Naive thymus-derived CD4-positive, alpha-beta T cell (primary cell): ENCODE measurements around the gene ETNK2. TPM values are rescaled to one million over a fixed set of nuclear protein-coding genes. Genes with fewer than 3 reads are reported as not detected.

Experiments used
- ATAC-seq: fragments of 150-1000 bp; cut with Tn5 transposase; 2 replicates; pipeline ENCODE4 v1.10.0; 2021; ENCODE audit warnings: mild to moderate bottlenecking, moderate library complexity
- CTCF ChIA-PET: fragments of 350-600 bp; sonication (Branson Sonifier 250); formaldehyde crosslinking; loops from one replicate; lab custom pipeline; 2021; ENCODE audit warnings: antibody characterized with exemption; lab: Charles Lee
- POLR2A ChIA-PET: fragments of 350-600 bp; sonication (Branson Sonifier 250); formaldehyde crosslinking; loops from one replicate; lab custom pipeline; 2021; ENCODE audit warnings: antibody characterized with exemption, inconsistent platforms; lab: Charles Lee
- DNase-seq, 9 donors: peaks; one replicate each; pipeline versions ENCODE4 v3.0.0 to v3.0.0-alpha.2; 2020 to 2022; ENCODE audit warnings: mixed read lengths in 1 of 9
- H3K27ac ChIP-seq: one replicate; pipeline ENCODE4 v1.7.0; 2013; ENCODE audit warnings: mild to moderate bottlenecking, low read depth, low read length, moderate library complexity
- H3K27me3 ChIP-seq, 2 donors: one replicate each; pipeline ENCODE4 v1.7.0; 2013; ENCODE audit warnings: low read length in 2 of 2, mild to moderate bottlenecking in 2 of 2, moderate library complexity in 2 of 2; ENCODE audit not compliant: control insufficient read depth in 2 of 2, insufficient read depth in 2 of 2
- H3K36me3 ChIP-seq, 3 experiments: 1 replicate in 2 of 3; 2 replicates in 1 of 3; pipeline ENCODE4 v1.7.0; 2013; ENCODE audit warnings: low read length in 3 of 3, mild to moderate bottlenecking in 3 of 3, moderate library complexity in 1 of 3; ENCODE audit not compliant: insufficient read depth in 3 of 3, control insufficient read depth in 2 of 3
- H3K4me1 ChIP-seq, 2 donors: one replicate each; pipeline ENCODE4 v1.7.0; 2013; ENCODE audit warnings: low read length in 2 of 2, mild to moderate bottlenecking in 2 of 2, moderate library complexity in 1 of 2; ENCODE audit not compliant: control insufficient read depth in 2 of 2, insufficient read depth in 2 of 2
- H3K4me3 ChIP-seq: 2 replicates; pipeline ENCODE4 v1.7.0; 2013; ENCODE audit warnings: mild to moderate bottlenecking, low read length
- H3K9me3 ChIP-seq, 3 experiments: 1 replicate in 2 of 3; 2 replicates in 1 of 3; pipeline ENCODE4 v1.7.0; 2013; ENCODE audit warnings: low read length in 3 of 3; ENCODE audit not compliant: control insufficient read depth in 2 of 3
- H3K27ac Mint-ChIP-seq, 9 donors: one replicate each; pipeline ENCODE4 v1.8.0; 2020 to 2022; ENCODE audit warnings: mixed read lengths in 9 of 9, mild to moderate bottlenecking in 8 of 9, moderate library complexity in 5 of 9, inconsistent platforms in 2 of 9
- H3K27me3 Mint-ChIP-seq, 5 donors: one replicate each; pipeline ENCODE4 v1.8.0; 2021 to 2022; ENCODE audit warnings: mixed read lengths in 5 of 5, mild to moderate bottlenecking in 1 of 5
- H3K36me3 Mint-ChIP-seq, 5 donors: one replicate each; pipeline ENCODE4 v1.8.0; 2020 to 2022; ENCODE audit warnings: mixed read lengths in 5 of 5, mild to moderate bottlenecking in 3 of 5, inconsistent platforms in 1 of 5
- H3K4me1 Mint-ChIP-seq, 7 donors: one replicate each; pipeline ENCODE4 v1.8.0; 2020 to 2022; ENCODE audit warnings: mixed read lengths in 7 of 7, mild to moderate bottlenecking in 3 of 7, inconsistent platforms in 1 of 7
- H3K4me3 Mint-ChIP-seq, 10 donors: one replicate each; pipeline ENCODE4 v1.8.0; 2020 to 2022; ENCODE audit warnings: mild to moderate bottlenecking in 10 of 10, mixed read lengths in 10 of 10, moderate library complexity in 6 of 10, inconsistent platforms in 2 of 10
- H3K9me3 Mint-ChIP-seq, 11 donors: one replicate each; pipeline ENCODE4 v1.8.0; 2020 to 2022; ENCODE audit warnings: mixed read lengths in 11 of 11, mild to moderate bottlenecking in 4 of 11, inconsistent platforms in 1 of 11, moderate library complexity in 1 of 11
- intact Hi-C, 2 donors: fragments of 100-400 bp; cut with micrococcal nuclease; formaldehyde crosslinking; loops; one replicate each; pipeline ENCODE4 v1.15.1; 2023
- polyA plus RNA-seq, 2 donors: library from polyadenylated mRNA; unstranded; fragments of 300-500 nt; fragmentation: Illumina TruSeq; gene quantifications; one replicate each; pipeline ENCODE4 v1.2.3, GENCODE V29; 2021
- total RNA-seq, 6 experiments: library from RNA in 5 of 6; stranded (reverse) in 5 of 6; gene quantifications; 1 replicate in 5 of 6; 2 replicates in 1 of 6; pipeline ENCODE4 v1.2.3 and lab custom pipeline; 2021 to 2026

ETNK2 gene
- total and polyA plus RNA-seq, 7 experiments from 2014 or later = 0.17 to 16.9 (median 4.4) TPM

DNA sequence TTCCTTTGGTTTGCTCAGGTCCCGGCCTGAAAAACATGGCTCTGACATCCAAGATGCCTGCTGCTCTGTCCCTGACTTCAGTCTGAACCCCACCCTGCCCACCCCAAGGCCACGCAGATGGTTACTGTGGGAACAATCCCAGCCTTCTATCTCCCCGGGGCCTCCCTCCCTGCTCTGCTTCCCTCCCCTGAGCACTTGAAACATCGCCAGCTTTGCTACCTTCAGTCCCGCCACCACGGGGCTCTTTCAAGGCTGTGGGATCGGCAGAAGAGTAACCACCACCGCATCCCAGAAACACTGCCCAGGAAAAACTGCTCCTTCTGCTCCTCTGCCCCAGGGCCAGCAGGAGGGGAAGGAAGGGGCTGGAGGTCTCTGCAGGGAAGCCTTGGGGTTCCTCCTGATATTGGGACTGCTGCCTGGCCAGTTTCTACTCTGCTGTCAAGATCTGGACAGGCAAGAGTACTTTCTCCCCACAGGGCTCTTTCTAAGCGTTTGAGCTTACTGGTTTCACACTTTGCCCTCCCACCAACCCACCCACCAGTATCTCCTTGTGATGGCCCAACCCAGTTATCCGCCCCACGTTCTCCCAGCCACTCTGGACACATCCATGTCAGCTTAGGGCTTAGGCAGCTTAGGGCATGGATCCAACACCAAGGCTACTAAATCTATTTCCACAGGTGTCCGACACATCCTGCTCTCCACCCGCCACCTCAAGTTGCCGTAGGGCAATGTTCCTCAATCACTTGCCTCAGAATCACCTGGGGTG lies 8.4 kb downstream of the ETNK2 start:
- Mint-ChIP-seq H3K36me3 (peaks cover 0 to 24% (median 6%) of the 10 kb centered on the region in 5 donors), H3K9me3 (no peaks in the 10 kb centered on the region), H3K27me3 (peaks cover 0 to 4% (median 0%) of the 10 kb centered on the region in 5 donors), H3K4me1 (no peaks in the 10 kb centered on the region), H3K4me3 (no peak overlapping the region), H3K27ac (no peak overlapping the region)
- DNase-seq (no peak), ATAC-seq (no peak)
- intact Hi-C loops = no loop called here
- CTCF ChIA-PET = interaction anchor here (0.6 kb wide), 1 partner anchor 10 kb away, joined by 3 read pairs; no protein-coding TSS in a partner anchor
- no peaks in the 10 kb centered on the region for H3K27me3 ChIP-seq
- H3K9me3 ChIP-seq = no peaks in the 10 kb centered on the region
- H3K4me3 ChIP-seq = no peak overlapping the region
- POLR2A ChIA-PET = no interaction called here
- H3K36me3 ChIP-seq = peaks cover 0 to 3% (median 0%) of the 10 kb centered on the region in 3 experiments
- no peaks in the 10 kb centered on the region for H3K4me1 ChIP-seq
- H3K27ac ChIP-seq = no peak overlapping the region

DNA sequence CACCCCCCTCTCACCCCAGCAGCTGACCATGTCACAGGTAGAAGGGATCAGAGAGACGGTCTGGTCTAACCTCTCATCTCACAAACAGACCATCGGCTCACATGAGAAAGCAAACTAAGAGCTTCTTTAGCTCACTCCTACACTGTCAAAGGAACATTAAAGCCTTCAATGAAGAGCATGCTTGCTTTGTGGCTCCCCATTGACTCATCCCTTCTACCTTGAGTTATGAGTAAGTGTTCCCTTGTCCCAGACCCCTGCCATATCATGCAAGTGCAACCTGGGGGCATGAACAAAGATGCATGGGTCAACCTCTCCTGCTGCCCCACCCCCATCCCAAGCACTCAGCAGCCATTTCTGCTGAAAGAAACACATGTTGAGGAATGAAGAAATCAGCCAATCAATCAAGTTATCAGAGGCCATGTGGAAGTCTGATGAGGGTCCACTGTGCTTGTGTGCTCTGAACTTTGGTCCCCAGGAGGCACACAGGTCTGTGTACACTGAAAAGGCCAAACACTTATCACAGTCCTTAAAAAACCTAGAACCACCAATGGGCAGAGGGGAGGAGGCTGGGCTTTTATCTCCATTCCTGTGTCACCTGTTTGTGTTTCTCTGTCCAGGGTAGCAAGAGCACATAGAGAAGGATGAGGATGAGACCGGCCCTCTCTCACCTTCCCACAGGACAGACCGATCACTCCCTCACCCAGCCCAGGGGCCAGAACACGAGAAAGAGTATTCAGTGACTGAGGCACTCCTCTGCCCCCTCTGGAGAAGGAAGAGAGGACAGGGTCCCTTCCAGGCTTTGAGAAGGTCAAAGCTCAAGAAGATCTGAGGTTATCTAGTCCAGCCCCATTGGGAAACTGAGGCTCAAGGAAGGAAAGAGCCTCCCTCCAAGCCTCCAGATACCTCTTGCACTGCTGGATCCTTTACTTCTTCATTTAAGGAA lies 9.5 kb downstream of the ETNK2 start:
- H3K4me3 Mint-ChIP-seq = no peak overlapping the region
- H3K9me3 Mint-ChIP-seq = no peaks in the 10 kb centered on the region
- POLR2A ChIA-PET = no interaction called here
- H3K4me3 ChIP-seq = no peak overlapping the region
- H3K4me1 ChIP-seq = no peaks in the 10 kb centered on the region
- CTCF ChIA-PET = interaction anchor here (1.4 kb wide), 1 partner anchor 13 kb away, joined by 3 read pairs; no protein-coding TSS in a partner anchor
- DNase-seq (no peak), ATAC-seq (no peak)
- H3K27me3 Mint-ChIP-seq = peaks cover 0 to 4% (median 0%) of the 10 kb centered on the region in 5 donors
- H3K9me3 ChIP-seq = no peaks in the 10 kb centered on the region
- peaks cover 0 to 6% (median 0%) of the 10 kb centered on the region in 3 experiments for H3K36me3 ChIP-seq
- intact Hi-C loops = no loop called here
- H3K36me3 Mint-ChIP-seq = peaks cover 0 to 24% (median 6%) of the 10 kb centered on the region in 5 donors
- no peak overlapping the region for H3K27ac ChIP-seq
- H3K27me3 ChIP-seq = no peaks in the 10 kb centered on the region
- H3K27ac Mint-ChIP-seq = no peak overlapping the region
- H3K4me1 Mint-ChIP-seq = no peaks in the 10 kb centered on the region

DNA sequence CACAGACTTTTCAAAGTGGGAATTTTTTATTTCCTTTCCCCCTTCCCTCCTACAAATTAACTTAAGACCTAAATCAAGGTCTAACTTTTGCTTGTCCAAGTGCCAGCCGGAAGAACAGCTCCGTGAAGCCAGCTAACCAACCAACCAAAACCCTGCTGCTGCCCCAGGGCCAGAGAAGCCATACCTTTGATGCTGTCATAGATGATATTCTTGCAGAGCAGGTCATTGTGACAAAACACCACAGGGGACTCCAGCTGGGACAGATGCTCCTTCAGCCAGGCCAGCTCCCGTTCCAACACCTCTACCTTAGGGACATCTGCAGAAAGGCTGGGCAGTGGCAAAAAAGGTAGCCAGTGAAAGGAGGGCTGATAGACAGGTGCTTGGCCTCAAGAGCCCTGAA lies 10.7 kb downstream of the ETNK2 start:
- ATAC-seq (no peak), DNase-seq (no peak)
- Histone ChIP-seq H3K4me3 (no peak overlapping the region), H3K27ac (no peak overlapping the region), H3K36me3 (peaks cover 0 to 6% (median 0%) of the 10 kb centered on the region in 3 experiments), H3K9me3 (no peaks in the 10 kb centered on the region), H3K4me1 (no peaks in the 10 kb centered on the region), H3K27me3 (no peaks in the 10 kb centered on the region)
- POLR2A ChIA-PET = interaction anchor here (0.6 kb wide), 1 partner anchor 327 kb away, joined by 4 read pairs; no protein-coding TSS in a partner anchor
- Mint-ChIP-seq H3K4me1 (no peaks in the 10 kb centered on the region), H3K9me3 (no peaks in the 10 kb centered on the region), H3K36me3 (peaks cover 0 to 24% (median 6%) of the 10 kb centered on the region in 5 donors), H3K27ac (no peak overlapping the region), H3K4me3 (no peak overlapping the region), H3K27me3 (peaks cover 0 to 4% (median 0%) of the 10 kb centered on the region in 5 donors)
- intact Hi-C loops = no loop called here
- CTCF ChIA-PET = interaction anchor here (1.4 kb wide), 1 partner anchor 11 kb away, joined by 3 read pairs; no protein-coding TSS in a partner anchor

DNA sequence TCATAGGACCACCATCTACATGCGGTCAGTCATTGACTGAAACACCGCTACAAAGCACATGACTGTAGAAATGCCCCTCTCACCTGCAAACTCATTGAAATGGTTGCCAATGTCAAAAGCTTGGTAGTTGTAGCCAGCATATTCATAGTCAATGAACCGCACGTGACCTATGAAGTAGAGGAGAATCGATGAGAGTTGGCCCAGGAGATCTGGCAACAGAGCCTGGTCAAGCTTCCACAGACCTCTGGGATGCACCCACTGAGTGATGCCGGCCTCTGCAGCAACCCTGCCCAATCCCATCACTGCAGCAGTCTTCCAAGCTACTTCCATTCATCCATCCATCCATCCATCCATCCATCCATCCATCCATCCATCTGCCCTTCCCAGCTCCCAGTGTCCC lies 11.9 kb downstream of the ETNK2 start:
- no peak overlapping the region for H3K27ac ChIP-seq
- POLR2A ChIA-PET = no interaction called here

DNA sequence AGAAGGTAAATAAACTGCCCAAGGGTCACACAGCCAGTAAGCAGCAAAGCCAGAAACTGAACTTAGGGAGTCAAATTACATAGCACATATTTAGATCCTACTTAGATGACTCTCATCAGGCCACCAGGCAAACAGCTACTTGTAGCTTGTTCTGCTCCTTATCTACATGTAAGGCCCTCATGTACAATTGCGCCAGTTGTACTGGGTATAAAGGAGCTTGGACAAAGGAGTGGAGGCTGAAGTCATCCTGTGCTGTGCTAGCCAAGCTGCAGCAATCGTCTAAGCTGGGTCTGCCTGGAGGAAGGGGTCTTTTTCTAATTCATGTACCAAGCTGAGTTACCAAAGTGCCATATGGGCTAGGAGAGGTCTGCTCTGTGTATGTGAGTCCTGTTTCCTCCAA lies 12.8 kb downstream of the ETNK2 start:
- no peaks in the 10 kb centered on the region for H3K4me1 ChIP-seq
- H3K4me1 Mint-ChIP-seq = no peaks in the 10 kb centered on the region
- H3K36me3 ChIP-seq = peaks cover 0 to 6% (median 0%) of the 10 kb centered on the region in 3 experiments
- ChIA-PET CTCF (no interaction called here), POLR2A (no interaction called here)
- no peaks in the 10 kb centered on the region for H3K27me3 ChIP-seq
- H3K27ac Mint-ChIP-seq = no peak overlapping the region
- no peaks in the 10 kb centered on the region for H3K9me3 ChIP-seq
- peaks cover 0 to 17% (median 6%) of the 10 kb centered on the region in 5 donors for H3K36me3 Mint-ChIP-seq
- no peak overlapping the region for H3K4me3 Mint-ChIP-seq
- peaks cover 0 to 4% (median 0%) of the 10 kb centered on the region in 5 donors for H3K27me3 Mint-ChIP-seq
- intact Hi-C loops = no loop called here
- no peak for DNase-seq
- H3K9me3 Mint-ChIP-seq = no peaks in the 10 kb centered on the region
- no peak for ATAC-seq
- H3K27ac ChIP-seq = no peak overlapping the region
- no peak overlapping the region for H3K4me3 ChIP-seq

More for the DNA sequence above, 11.9 kb downstream of the ETNK2 start:
- Mint-ChIP-seq H3K4me1 (no peaks in the 10 kb centered on the region), H3K27ac (no peak overlapping the region), H3K36me3 (peaks cover 0 to 24% (median 6%) of the 10 kb centered on the region in 5 donors), H3K27me3 (peaks cover 0 to 4% (median 0%) of the 10 kb centered on the region in 5 donors), H3K4me3 (no peak overlapping the region), H3K9me3 (no peaks in the 10 kb centered on the region)
- no peaks in the 10 kb centered on the region for H3K4me1 ChIP-seq
- H3K27me3 ChIP-seq = no peaks in the 10 kb centered on the region
- intact Hi-C loops = no loop called here
- peaks cover 0 to 6% (median 0%) of the 10 kb centered on the region in 3 experiments for H3K36me3 ChIP-seq
- no peak for ATAC-seq
- CTCF ChIA-PET = no interaction called here
- no peak for DNase-seq
- H3K9me3 ChIP-seq = no peaks in the 10 kb centered on the region
- H3K4me3 ChIP-seq = no peak overlapping the region

DNA sequence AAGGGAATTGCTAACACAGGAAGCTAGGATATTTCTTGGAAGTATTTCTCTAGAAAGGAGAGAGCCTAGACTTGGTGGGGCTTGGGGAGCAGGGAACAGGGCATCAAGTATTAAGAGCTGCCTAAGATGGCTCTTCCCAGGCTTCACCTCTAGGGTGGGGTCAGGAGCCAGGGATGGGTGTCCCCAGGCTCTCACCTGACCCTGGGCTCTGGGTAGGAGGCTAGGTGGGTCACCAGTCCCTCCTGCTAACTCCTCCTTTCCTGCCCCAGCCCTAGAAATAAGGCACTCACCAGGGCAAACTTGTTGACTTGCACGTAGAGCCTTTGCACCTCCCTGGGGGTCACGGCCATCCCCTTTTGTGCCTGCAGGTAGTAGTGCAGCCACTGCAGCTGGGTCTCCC lies 15.0 kb downstream of the ETNK2 start:
- CTCF ChIA-PET = interaction anchor here (0.6 kb wide), 1 partner anchor 16 kb away, joined by 4 read pairs; no protein-coding TSS in a partner anchor
- Histone ChIP-seq H3K4me1 (no peaks in the 10 kb centered on the region), H3K36me3 (peaks cover 0 to 6% (median 0%) of the 10 kb centered on the region in 3 experiments), H3K27ac (no peak overlapping the region), H3K27me3 (no peaks in the 10 kb centered on the region), H3K9me3 (no peaks in the 10 kb centered on the region), H3K4me3 (no peak overlapping the region)
- Mint-ChIP-seq H3K4me1 (no peaks in the 10 kb centered on the region), H3K4me3 (no peak overlapping the region), H3K27me3 (peaks cover 0 to 4% (median 0%) of the 10 kb centered on the region in 5 donors), H3K27ac (no peak overlapping the region), H3K36me3 (peaks cover 0 to 14% (median 6%) of the 10 kb centered on the region in 5 donors), H3K9me3 (no peaks in the 10 kb centered on the region)
- intact Hi-C loops = no loop called here
- ATAC-seq (no peak), DNase-seq (no peak)
- POLR2A ChIA-PET = no interaction called here
